K562 (cell line): ENCODE measurements around the gene ANKRD27. TPM values are rescaled to one million over a fixed set of nuclear protein-coding genes. Genes with fewer than 3 reads are reported as not detected.

Experiments
- ARID2 ChIP-seq: fragments of 450-650 bp; IDR thresholded peaks from 2 replicates; pipeline ENCODE4 v1.6.1; 2017; ENCODE audit warnings: antibody characterized with exemption, mild to moderate bottlenecking
- ARNT ChIP-seq, 2 experiments: fragments of 450-650 bp; IDR thresholded peaks; 2 replicates each; pipeline ENCODE4 v1.6.1; 2016; ENCODE audit warnings: mild to moderate bottlenecking in 1 of 2
- CHD1 ChIP-seq: fragments of 200-600 bp; sonication (generic); IDR thresholded peaks from one replicate; pipeline ENCODE4 v1.6.1; 2012; ENCODE audit warnings: mild to moderate bottlenecking, moderate library complexity, low read length, inconsistent platforms
- CTCF ChIP-seq, 3 experiments: IDR thresholded peaks in 2 of 3; conservative IDR thresholded peaks in 1 of 3; 2 replicates each; pipeline ENCODE4 v1.5.1; 2011 to 2012; ENCODE audit warnings: low read length in 3 of 3, mild to moderate bottlenecking in 3 of 3, control low read depth in 2 of 3, improper control_type of control experiment in 1 of 3, inconsistent platforms in 1 of 3, low read depth in 1 of 3, mixed read lengths in 1 of 3, moderate library complexity in 1 of 3; ENCODE audit not compliant: insufficient read depth in 2 of 3
- FOXP1 ChIP-seq: sonication (generic); formaldehyde crosslinking; IDR thresholded peaks from 2 replicates; pipeline ENCODE4 v1.8.0; 2022; ENCODE audit warnings: mild to moderate bottlenecking, missing genetic modification reagents
- GABPA ChIP-seq: fragments of 200-800 bp; sonication (Bioruptor generic); conservative IDR thresholded peaks from 2 replicates; pipeline ENCODE4 v1.6.1; 2016; ENCODE audit warnings: low read depth, missing genetic modification characterization, missing compliant biosample characterization
- HINFP ChIP-seq: fragments of 450-650 bp; conservative IDR thresholded peaks from 2 replicates; pipeline ENCODE4 v1.6.1; 2016; ENCODE audit warnings: missing genetic modification characterization, low read depth, mild to moderate bottlenecking, control low read depth, missing compliant biosample characterization
- HMGN3 ChIP-seq: IDR thresholded peaks from 2 replicates; pipeline ENCODE4 v1.6.1; 2011; ENCODE audit warnings: borderline replicate concordance, low read depth, mild to moderate bottlenecking, mixed read lengths, low read length; ENCODE audit not compliant: insufficient read length; ENCODE audit errors: extremely low read depth
- MBD2 ChIP-seq: sonication (generic); IDR thresholded peaks from 2 replicates; pipeline ENCODE4 v1.6.1; 2016; ENCODE audit warnings: low read depth, borderline replicate concordance
- MTA3 ChIP-seq: fragments of 450-650 bp; formaldehyde crosslinking; IDR thresholded peaks from 2 replicates; pipeline ENCODE4 v1.6.1; 2017; ENCODE audit warnings: mild to moderate bottlenecking, borderline replicate concordance
- PHB2 ChIP-seq: fragments of 450-650 bp; IDR thresholded peaks from 2 replicates; pipeline ENCODE4 v1.6.1; 2017; ENCODE audit warnings: low read depth
- POLR2H ChIP-seq: IDR thresholded peaks from 2 replicates; pipeline ENCODE4 v1.6.1; 2016; ENCODE audit warnings: missing genetic modification characterization, low read depth, mild to moderate bottlenecking, control low read depth, missing compliant biosample characterization, moderate library complexity
- POU5F1 ChIP-seq: fragments of 150-350 bp; IDR thresholded peaks from 2 replicates; pipeline ENCODE4 v1.6.1; 2014; ENCODE audit warnings: borderline replicate concordance, low read length, low read depth, mild to moderate bottlenecking; ENCODE audit not compliant: partially characterized antibody
- SMARCE1 ChIP-seq: fragments of 450-650 bp; IDR thresholded peaks from 2 replicates; pipeline ENCODE4 v1.7.1; 2016; ENCODE audit warnings: mild to moderate bottlenecking
- SMC3 ChIP-seq: conservative IDR thresholded peaks from 2 replicates; pipeline ENCODE4 v1.6.1; 2011; ENCODE audit warnings: low read depth, low read length, improper control_type of control experiment; ENCODE audit not compliant: insufficient read depth
- STAG1 ChIP-seq: sonication (generic); formaldehyde crosslinking; IDR thresholded peaks from 2 replicates; pipeline ENCODE4 v1.5.0; 2020; ENCODE audit warnings: missing genetic modification reagents, borderline replicate concordance
- TGIF2 ChIP-seq: sonication (generic); formaldehyde crosslinking; IDR thresholded peaks from 2 replicates; pipeline ENCODE4 v1.8.1; 2022; ENCODE audit warnings: mild to moderate bottlenecking, missing genetic modification reagents, moderate library complexity
- TSHZ1 ChIP-seq: fragments of 250-450 bp; sonication (Bioruptor Pico); IDR thresholded peaks from 2 replicates; pipeline ENCODE4 v1.4.0; 2020; ENCODE audit warnings: mild to moderate bottlenecking, moderate library complexity
- USF1 ChIP-seq: sonication (generic); formaldehyde crosslinking; IDR thresholded peaks from 2 replicates; pipeline ENCODE4 v1.9.0; 2022; ENCODE audit warnings: mild to moderate bottlenecking, missing genetic modification reagents
- ZNF551 ChIP-seq: fragments of 250-450 bp; sonication (Bioruptor Pico); IDR thresholded peaks from 2 replicates; pipeline ENCODE4 v1.5.0; 2021; ENCODE audit warnings: mild to moderate bottlenecking, moderate library complexity
- ZNF668 ChIP-seq: fragments of 250-450 bp; sonication (Bioruptor Pico); IDR thresholded peaks from 2 replicates; pipeline ENCODE4 v1.8.0; 2022; ENCODE audit warnings: mild to moderate bottlenecking, inconsistent platforms
- polyA plus RNA-seq, 8 experiments: library from polyadenylated mRNA; depleted of rRNA in 4 of 8; stranded (reverse) in 5 of 8; unstranded in 3 of 8; fragments of >200 nt; fragmentation: Nextera tagmentation in 2 of 8; fragmentation: Illumina TruSeq in 1 of 8; extraction: Ambion mirVana in 2 of 8; extraction: Trizol in 1 of 8; gene quantifications; 2 replicates each; pipeline versions ENCODE4 v1.2.1 to v1.2.3, GENCODE V29; 2011 to 2014; ENCODE audit warnings: inconsistent platforms in 1 of 8, missing spikeins in 1 of 8
- total RNA-seq, 7 experiments: library from RNA; depleted of rRNA in 6 of 7; stranded (reverse); fragments of >200 nt in 6 of 7; fragmentation: Illumina TruSeq in 2 of 7; extraction: Trizol in 2 of 7; gene quantifications; 2 replicates each; pipeline versions ENCODE4 v1.2.1 to v1.2.3, GENCODE V29; 2011 to 2021; ENCODE audit warnings: low replicate concordance in 1 of 7

ANKRD27 gene
- total and polyA plus RNA-seq, 9 of the 15 experiments (the other 6 are each of a cell fraction or from before 2014, with no cell fraction given), result 5.3 to 71.3 (median 54.2) TPM

- TF ChIP-seq GABPA (tag) (no peak), ZNF551 (CRISPR knock-in tag) (no peak), TSHZ1 (CRISPR knock-in tag) (no peak), CHD1 (no peak), MTA3 (no peak), ARNT (IDR thresholded peaks at IDR 0.05) (0 out of 4 replicates have a peak, but pooled peaks of 1 of the 2 experiments have one; percentile 30), HMGN3 (no peak), PHB2 (no peak), SMC3 (peak; percentile 94), FOXP1 (CRISPR knock-in tag) (no peak), SMARCE1 (no peak), ZNF668 (CRISPR knock-in tag) (no peak), CTCF (IDR thresholded peaks at IDR 0.05 in 2 of 3, conservative IDR thresholded peaks at IDR 0.05 in 1 of 3; ENCODE audit: insufficient read depth in 2 of 3, low read depth in 1 of 3, low read length in 3 of 3) (peak; percentile 79 to 94 (median 85)), ARID2 (peak; percentile 96), POU5F1 (no peak), POLR2H (tag) (no peak), MBD2 (no peak), USF1 (CRISPR knock-in tag) (no peak), TGIF2 (CRISPR knock-in tag) (no peak), HINFP (no peak), STAG1 (CRISPR knock-in tag) (peak; percentile 80; the same call in 1 of the 2 replicates)
Measured at GRCh38 chr19:32570081-32570785, 104.7 kb downstream of the ANKRD27 start (continued).
